Neural cell (in vitro differentiated cells): ENCODE data around the gene AMELX. TPM values are rescaled to one million over a fixed set of nuclear protein-coding genes. Genes with fewer than 3 reads are reported as not detected.

Experiments used
- H2AFZ ChIP-seq: fragments of 200-600, 300-800 bp; sonication (generic), shearing (Covaris generic); 2 replicates; pipeline ENCODE4 v1.6.0; 2014; ENCODE audit warnings: low read depth, mild to moderate bottlenecking, antibody characterized with exemption, low read length, moderate library complexity
- H3F3A ChIP-seq: fragments of 200-600 bp; shearing (Covaris generic); 2 replicates; pipeline ENCODE4 v1.6.1; 2016; ENCODE audit warnings: mild to moderate bottlenecking, moderate library complexity, mixed read lengths, antibody characterized with exemption, low read length; ENCODE audit not compliant: insufficient read depth, poor library complexity, severe bottlenecking
- H3K27ac ChIP-seq: fragments of 200-600, 300-800 bp; sonication (generic), shearing (Covaris generic); 2 replicates; pipeline ENCODE4 v1.5.1; 2014; ENCODE audit warnings: mild to moderate bottlenecking, low read length, moderate library complexity
- H3K27me3 ChIP-seq: fragments of 300-800, 200-600 bp; sonication (generic), shearing (Covaris generic); 2 replicates; pipeline ENCODE4 v1.6.0; 2014; ENCODE audit warnings: mild to moderate bottlenecking, low read depth, low read length, moderate library complexity; ENCODE audit not compliant: insufficient read depth
- H3K36me3 ChIP-seq: fragments of 300-800, 200-600 bp; sonication (generic), shearing (Covaris generic); 2 replicates; pipeline ENCODE4 v1.5.1; 2014; ENCODE audit warnings: mild to moderate bottlenecking, antibody characterized with exemption, low read length, moderate library complexity; ENCODE audit not compliant: insufficient read depth
- H3K4me2 ChIP-seq: fragments of 300-800, 200-600 bp; sonication (generic), shearing (Covaris generic); 2 replicates; pipeline ENCODE4 v1.6.0; 2014; ENCODE audit warnings: mild to moderate bottlenecking, low read length
- H3K4me3 ChIP-seq: fragments of 300-800, 200-600 bp; sonication (generic), shearing (Covaris generic); 2 replicates; pipeline ENCODE4 v1.5.1; 2014; ENCODE audit warnings: mild to moderate bottlenecking, low read length, moderate library complexity
- H3K79me2 ChIP-seq: fragments of 200-600 bp; shearing (Covaris generic); replicated peaks from 2 replicates; pipeline ENCODE4 v1.6.0; 2014; ENCODE audit warnings: mild to moderate bottlenecking, low read length, moderate library complexity; ENCODE audit not compliant: insufficient read depth
- H3K9ac ChIP-seq: fragments of 300-800, 200-600 bp; sonication (generic), shearing (Covaris generic); 2 replicates; pipeline ENCODE4 v1.6.1; 2016; ENCODE audit warnings: mild to moderate bottlenecking, low read length, mixed read lengths
- H3K9me2 ChIP-seq: fragments of 200-600 bp; shearing (Covaris generic); 2 replicates; pipeline ENCODE4 v1.6.1; 2016; ENCODE audit warnings: mild to moderate bottlenecking, low read length, mixed read lengths; ENCODE audit not compliant: insufficient read depth
- H3K9me3 ChIP-seq: fragments of 200-600, 300-800 bp; sonication (generic), shearing (Covaris generic); 2 replicates; pipeline ENCODE4 v1.6.1; 2016; ENCODE audit warnings: mild to moderate bottlenecking, mixed run types, low read length, moderate library complexity, mixed read lengths
- H4K20me1 ChIP-seq: fragments of 200-600 bp; shearing (Covaris generic); 2 replicates; pipeline ENCODE4 v1.6.1; 2016; ENCODE audit warnings: mild to moderate bottlenecking, mixed run types; ENCODE audit not compliant: insufficient read depth
- CTCF ChIP-seq: fragments of 450-650 bp; IDR thresholded peaks from 2 replicates; pipeline ENCODE4 v1.5.1; 2014; ENCODE audit warnings: antibody characterized with exemption, mild to moderate bottlenecking, moderate library complexity; ENCODE audit not compliant: poor library complexity, severe bottlenecking
- EP300 ChIP-seq: fragments of 450-650 bp; conservative IDR thresholded peaks from 2 replicates; pipeline ENCODE4 v1.6.1; 2014; ENCODE audit warnings: antibody characterized with exemption, mild to moderate bottlenecking, moderate library complexity; ENCODE audit not compliant: poor library complexity, severe bottlenecking
- EZH2 ChIP-seq: fragments of 200-600, 300-800 bp; shearing (Covaris generic), sonication (generic); IDR thresholded peaks from 2 replicates; pipeline ENCODE4 v1.6.1; 2014; ENCODE audit warnings: antibody characterized with exemption, low read length, borderline replicate concordance, mild to moderate bottlenecking; ENCODE audit not compliant: insufficient read depth, poor library complexity, severe bottlenecking
- MXI1 ChIP-seq: fragments of 450-650 bp; conservative IDR thresholded peaks from 2 replicates; pipeline ENCODE4 v1.6.1; 2014; ENCODE audit warnings: antibody characterized with exemption, mild to moderate bottlenecking; ENCODE audit not compliant: poor library complexity, severe bottlenecking
- RAD21 ChIP-seq: fragments of 450-650 bp; conservative IDR thresholded peaks from 2 replicates; pipeline ENCODE4 v1.6.1; 2014; ENCODE audit warnings: antibody characterized with exemption, mild to moderate bottlenecking, moderate library complexity
- SMC3 ChIP-seq: fragments of 450-650 bp; conservative IDR thresholded peaks from 2 replicates; pipeline ENCODE4 v1.6.1; 2014; ENCODE audit warnings: antibody characterized with exemption, mild to moderate bottlenecking, moderate library complexity; ENCODE audit not compliant: poor library complexity
- TAF1 ChIP-seq: IDR thresholded peaks from 2 replicates; pipeline ENCODE4 v1.6.1; 2012; ENCODE audit warnings: low read depth
- polyA plus RNA-seq: library from polyadenylated mRNA; depleted of rRNA; stranded (reverse); fragments of >200 nt; gene quantifications from 2 replicates; pipeline ENCODE4 v1.2.3, GENCODE V29; 2014
- small RNA-seq, 3 experiments: library from RNA; depleted of rRNA; stranded (forward); fragments of <200 nt; gene quantifications; one replicate each; pipeline ENCODE3, GENCODE V24; 2012
- TF ChIP-seq, protein P1 (sequence below): IDR thresholded peaks from 2 replicates; pipeline ENCODE4 v1.6.1; 2012; ENCODE audit warnings: borderline replicate concordance

Gene AMELX
- polyA plus RNA-seq, 1 donor from 2014 or later, result not detected

DNA sequence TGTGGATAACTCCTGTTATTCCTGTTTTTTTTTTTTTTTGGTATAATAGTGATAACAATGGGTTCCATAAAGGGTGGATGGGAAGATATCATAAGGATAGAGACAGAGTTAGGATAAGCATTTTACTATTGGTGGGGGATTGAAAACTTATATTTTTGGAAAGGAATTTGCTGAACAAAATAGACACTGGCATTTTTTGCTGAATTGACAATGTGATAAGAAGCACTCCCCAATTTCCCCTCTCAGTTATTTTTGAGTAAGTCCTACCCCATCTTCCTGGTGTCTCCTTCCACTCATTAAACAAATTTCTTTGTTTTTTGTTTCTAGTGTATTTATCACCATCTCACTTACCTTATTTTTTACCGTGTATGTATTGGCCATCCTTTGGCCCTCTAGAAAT is 55.8 kb downstream of the AMELX start:
- no peaks in the 10 kb centered on the region for H4K20me1 ChIP-seq
- TF ChIP-seq RAD21 (no peak), CTCF (no peak), MXI1 (no peak), EZH2 (no peak), TAF1 (no peak)
- no peak overlapping the region for H3K9ac ChIP-seq
- no peaks in the 10 kb centered on the region for H3K27me3 ChIP-seq
- H3K4me2 ChIP-seq, result no peak overlapping the region
- no peaks in the 10 kb centered on the region for H3K79me2 ChIP-seq
- H3K4me3 ChIP-seq, result no peak overlapping the region
- H3K36me3 ChIP-seq, result no peaks in the 10 kb centered on the region
- no peak overlapping the region for H3K27ac ChIP-seq
- H2AFZ ChIP-seq, result no peak overlapping the region
- H3K9me2 ChIP-seq, result no peaks in the 10 kb centered on the region
- H3F3A ChIP-seq, result no peaks in the 10 kb centered on the region
- H3K9me3 ChIP-seq, result no peaks in the 10 kb centered on the region

- H3K27me3 ChIP-seq, result no peaks in the 10 kb centered on the region
These were observed 56.6 kb downstream of the AMELX start for GRCh38 chrX:11349661-11350337.

More at GRCh38 chrX:11349661-11350337, 56.6 kb downstream of the AMELX start:
- Histone ChIP-seq H3F3A (no peaks in the 10 kb centered on the region), H3K9me3 (no peaks in the 10 kb centered on the region), H3K4me3 (no peak overlapping the region), H3K27ac (no peak overlapping the region), H3K79me2 (no peaks in the 10 kb centered on the region), H3K9ac (no peak overlapping the region), H3K9me2 (no peaks in the 10 kb centered on the region), H4K20me1 (no peaks in the 10 kb centered on the region), H3K4me2 (no peak overlapping the region), H3K36me3 (no peaks in the 10 kb centered on the region), H2AFZ (no peak overlapping the region)
- TF ChIP-seq EP300 (no peak), SMC3 (no peak), CTCF (no peak), MXI1 (no peak), EZH2 (no peak), RAD21 (no peak)
- TF ChIP-seq, protein P1, sequence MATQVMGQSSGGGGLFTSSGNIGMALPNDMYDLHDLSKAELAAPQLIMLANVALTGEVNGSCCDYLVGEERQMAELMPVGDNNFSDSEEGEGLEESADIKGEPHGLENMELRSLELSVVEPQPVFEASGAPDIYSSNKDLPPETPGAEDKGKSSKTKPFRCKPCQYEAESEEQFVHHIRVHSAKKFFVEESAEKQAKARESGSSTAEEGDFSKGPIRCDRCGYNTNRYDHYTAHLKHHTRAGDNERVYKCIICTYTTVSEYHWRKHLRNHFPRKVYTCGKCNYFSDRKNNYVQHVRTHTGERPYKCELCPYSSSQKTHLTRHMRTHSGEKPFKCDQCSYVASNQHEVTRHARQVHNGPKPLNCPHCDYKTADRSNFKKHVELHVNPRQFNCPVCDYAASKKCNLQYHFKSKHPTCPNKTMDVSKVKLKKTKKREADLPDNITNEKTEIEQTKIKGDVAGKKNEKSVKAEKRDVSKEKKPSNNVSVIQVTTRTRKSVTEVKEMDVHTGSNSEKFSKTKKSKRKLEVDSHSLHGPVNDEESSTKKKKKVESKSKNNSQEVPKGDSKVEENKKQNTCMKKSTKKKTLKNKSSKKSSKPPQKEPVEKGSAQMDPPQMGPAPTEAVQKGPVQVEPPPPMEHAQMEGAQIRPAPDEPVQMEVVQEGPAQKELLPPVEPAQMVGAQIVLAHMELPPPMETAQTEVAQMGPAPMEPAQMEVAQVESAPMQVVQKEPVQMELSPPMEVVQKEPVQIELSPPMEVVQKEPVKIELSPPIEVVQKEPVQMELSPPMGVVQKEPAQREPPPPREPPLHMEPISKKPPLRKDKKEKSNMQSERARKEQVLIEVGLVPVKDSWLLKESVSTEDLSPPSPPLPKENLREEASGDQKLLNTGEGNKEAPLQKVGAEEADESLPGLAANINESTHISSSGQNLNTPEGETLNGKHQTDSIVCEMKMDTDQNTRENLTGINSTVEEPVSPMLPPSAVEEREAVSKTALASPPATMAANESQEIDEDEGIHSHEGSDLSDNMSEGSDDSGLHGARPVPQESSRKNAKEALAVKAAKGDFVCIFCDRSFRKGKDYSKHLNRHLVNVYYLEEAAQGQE, result no peak

Small RNA genes within 50 kb of the gene (small RNA-seq; reads per million reads assigned to genes)
- 0 to 0.77 (median 0) reads per million in 3 experiments for gene MIR548AX

Other genes with a start within 250 kb of the AMELX start
- 17.6 and 26.6 TPM in 2 replicates for gene HCCS, start 182.1 kb upstream of the AMELX start, polyA plus RNA-seq